IMR-90 (cell line): ENCODE data around the gene ACSL1.

Experiments used
- BHLHE40 ChIP-seq: fragments of 150-350 bp; IDR thresholded peaks from 2 replicates; pipeline ENCODE4 v1.6.1; 2016; ENCODE audit warnings: mild to moderate bottlenecking, low read depth, low read length
- CEBPB ChIP-seq: IDR thresholded peaks from 2 replicates; pipeline ENCODE4 v1.6.1; 2012; ENCODE audit warnings: low read depth, low read length, improper control_type of control experiment
- CTCF ChIP-seq: conservative IDR thresholded peaks from 2 replicates; pipeline ENCODE4 v1.5.1; 2012; ENCODE audit warnings: mild to moderate bottlenecking, low read depth, low read length, improper control_type of control experiment
- FOS ChIP-seq: fragments of 150-350 bp; IDR thresholded peaks from 2 replicates; pipeline ENCODE4 v1.6.1; 2016; ENCODE audit warnings: low read depth, low read length
- MAZ ChIP-seq: IDR thresholded peaks from 2 replicates; pipeline ENCODE4 v1.6.1; 2012; ENCODE audit warnings: low read depth, mild to moderate bottlenecking, low read length, improper control_type of control experiment, moderate library complexity, borderline replicate concordance
- MXI1 ChIP-seq: IDR thresholded peaks from 2 replicates; pipeline ENCODE4 v1.6.1; 2012; ENCODE audit warnings: low read depth, mild to moderate bottlenecking, low read length, moderate library complexity, borderline replicate concordance
- POLR2A ChIP-seq: IDR thresholded peaks from 2 replicates; pipeline ENCODE4 v1.6.1; 2012; ENCODE audit warnings: mild to moderate bottlenecking, low read depth, low read length
- RAD21 ChIP-seq: IDR thresholded peaks from 2 replicates; pipeline ENCODE4 v1.6.1; 2012; ENCODE audit warnings: low read length, improper control_type of control experiment
- SMC3 ChIP-seq: fragments of 150-350 bp; IDR thresholded peaks from 2 replicates; pipeline ENCODE4 v1.6.1; 2016; ENCODE audit warnings: low read depth, mild to moderate bottlenecking, antibody characterized with exemption, low read length, moderate library complexity
- USF2 ChIP-seq: fragments of 150-350 bp; IDR thresholded peaks from 2 replicates; pipeline ENCODE4 v1.6.1; 2017; ENCODE audit warnings: mild to moderate bottlenecking, antibody characterized with exemption, low read length, low read depth
- TF ChIP-seq, protein P1 (sequence below): fragments of 150-350 bp; IDR thresholded peaks from 2 replicates; pipeline ENCODE4 v1.6.1; 2016; ENCODE audit warnings: low read depth, mild to moderate bottlenecking, low read length, moderate library complexity, borderline replicate concordance

DNA sequence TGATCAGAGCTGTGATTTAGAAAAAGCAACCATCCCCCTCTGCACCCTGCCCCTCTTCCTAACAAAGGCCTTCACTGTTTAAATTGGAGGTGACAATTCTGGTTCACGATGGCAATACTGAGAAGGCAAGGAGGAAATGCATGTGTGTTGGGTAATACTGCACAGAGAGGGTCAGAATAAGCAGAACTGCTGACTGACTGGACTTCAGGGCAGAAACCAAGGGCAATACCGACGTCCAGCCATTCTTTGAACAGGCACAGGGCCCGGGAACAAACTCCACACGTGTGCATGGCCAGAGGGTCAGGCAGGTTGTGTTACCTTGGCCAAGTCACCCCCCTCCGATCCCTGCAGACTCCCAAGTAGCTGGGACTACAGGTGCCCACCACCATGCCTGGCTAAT, 6.0 kb downstream of the ACSL1 start:
- TF ChIP-seq CTCF (no peak), RAD21 (no peak), POLR2A (no peak), USF2 (no peak), CEBPB (no peak), SMC3 (no peak), FOS (no peak), BHLHE40 (no peak), MAZ (no peak), MXI1 (no peak)
- TF ChIP-seq, protein P1, sequence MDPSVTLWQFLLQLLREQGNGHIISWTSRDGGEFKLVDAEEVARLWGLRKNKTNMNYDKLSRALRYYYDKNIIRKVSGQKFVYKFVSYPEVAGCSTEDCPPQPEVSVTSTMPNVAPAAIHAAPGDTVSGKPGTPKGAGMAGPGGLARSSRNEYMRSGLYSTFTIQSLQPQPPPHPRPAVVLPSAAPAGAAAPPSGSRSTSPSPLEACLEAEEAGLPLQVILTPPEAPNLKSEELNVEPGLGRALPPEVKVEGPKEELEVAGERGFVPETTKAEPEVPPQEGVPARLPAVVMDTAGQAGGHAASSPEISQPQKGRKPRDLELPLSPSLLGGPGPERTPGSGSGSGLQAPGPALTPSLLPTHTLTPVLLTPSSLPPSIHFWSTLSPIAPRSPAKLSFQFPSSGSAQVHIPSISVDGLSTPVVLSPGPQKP, result no peak
